ENCODE data around the gene SYNGR3.
A peak's percentile ranks its signal among the peaks of the same experiment; 100 is the strongest.

The SYNGR3 gene

DNA sequence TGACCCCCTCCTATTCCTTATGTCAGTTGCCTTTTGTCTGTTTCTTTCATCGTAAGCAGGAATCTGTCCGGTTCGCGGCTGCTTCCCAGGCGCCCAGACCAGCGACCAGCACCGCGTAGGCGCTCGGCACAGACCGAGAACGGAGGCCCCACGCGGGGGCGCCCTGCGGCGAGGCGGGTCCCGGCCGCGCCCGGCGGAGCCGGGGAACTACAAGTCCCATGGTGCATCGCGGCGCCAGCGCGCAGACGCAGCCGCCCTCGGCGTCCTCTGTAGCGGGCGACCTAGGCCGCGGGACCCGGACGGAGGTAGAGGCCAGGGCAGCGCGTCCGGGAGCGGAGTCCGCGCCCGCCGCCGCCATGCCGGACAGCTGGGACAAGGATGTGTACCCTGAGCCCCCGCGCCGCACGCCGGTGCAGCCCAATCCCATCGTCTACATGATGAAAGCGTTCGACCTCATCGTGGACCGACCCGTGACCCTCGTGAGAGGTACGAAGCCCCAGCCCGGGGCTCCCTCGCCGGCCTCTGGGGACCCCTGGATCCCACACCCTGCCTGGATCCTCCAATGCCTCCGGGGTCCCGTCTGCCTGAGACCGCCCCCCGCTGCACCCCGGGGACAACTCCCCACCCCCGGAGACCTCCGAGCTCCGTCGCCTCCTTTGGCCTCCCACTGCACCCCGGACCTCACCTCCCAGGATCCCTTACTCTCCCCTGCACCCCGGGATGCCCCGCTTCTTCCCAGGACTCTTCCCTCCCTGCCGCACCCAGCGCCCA lies 30.3 kb upstream of the SYNGR3 start, which contains the start of gene NDUFB10:
Gene NDUFB10, plus strand, starts transcription at position 270 of the 771 bp plus-strand sequence. Its CDS starts 87 bp downstream, at position 357.
- TF ChIP-seq TEAD4 (IDR thresholded peaks at IDR 0.05) (no peak), EP300 (IDR thresholded peaks at IDR 0.05; ENCODE audit: borderline replicate concordance) (no peak), FOXM1 (IDR thresholded peaks at IDR 0.05; ENCODE audit: borderline replicate concordance, low read depth) (no peak), RAD21 (IDR thresholded peaks at IDR 0.05; ENCODE audit: low read depth) (no peak), TAF1 (IDR thresholded peaks at IDR 0.05; ENCODE audit: low read depth) (peak; percentile 83), EGR1 (IDR thresholded peaks at IDR 0.05) (no peak), YY1 (IDR thresholded peaks at IDR 0.05; ENCODE audit: low read depth) (peak; percentile 80), TCF12 (IDR thresholded peaks at IDR 0.05; ENCODE audit: low read depth) (0 out of 2 replicates have a peak, but pooled peaks have one; percentile 31), CREB1 (IDR thresholded peaks at IDR 0.05; ENCODE audit: low read depth) (no peak), ZBTB7A (IDR thresholded peaks at IDR 0.05; ENCODE audit: low read depth) (peak; percentile 68; the same call in 1 of the 2 replicates), NFIC (IDR thresholded peaks at IDR 0.05) (no peak), CEBPB (IDR thresholded peaks at IDR 0.05) (no peak)
- TF ChIP-seq, protein P1, sequence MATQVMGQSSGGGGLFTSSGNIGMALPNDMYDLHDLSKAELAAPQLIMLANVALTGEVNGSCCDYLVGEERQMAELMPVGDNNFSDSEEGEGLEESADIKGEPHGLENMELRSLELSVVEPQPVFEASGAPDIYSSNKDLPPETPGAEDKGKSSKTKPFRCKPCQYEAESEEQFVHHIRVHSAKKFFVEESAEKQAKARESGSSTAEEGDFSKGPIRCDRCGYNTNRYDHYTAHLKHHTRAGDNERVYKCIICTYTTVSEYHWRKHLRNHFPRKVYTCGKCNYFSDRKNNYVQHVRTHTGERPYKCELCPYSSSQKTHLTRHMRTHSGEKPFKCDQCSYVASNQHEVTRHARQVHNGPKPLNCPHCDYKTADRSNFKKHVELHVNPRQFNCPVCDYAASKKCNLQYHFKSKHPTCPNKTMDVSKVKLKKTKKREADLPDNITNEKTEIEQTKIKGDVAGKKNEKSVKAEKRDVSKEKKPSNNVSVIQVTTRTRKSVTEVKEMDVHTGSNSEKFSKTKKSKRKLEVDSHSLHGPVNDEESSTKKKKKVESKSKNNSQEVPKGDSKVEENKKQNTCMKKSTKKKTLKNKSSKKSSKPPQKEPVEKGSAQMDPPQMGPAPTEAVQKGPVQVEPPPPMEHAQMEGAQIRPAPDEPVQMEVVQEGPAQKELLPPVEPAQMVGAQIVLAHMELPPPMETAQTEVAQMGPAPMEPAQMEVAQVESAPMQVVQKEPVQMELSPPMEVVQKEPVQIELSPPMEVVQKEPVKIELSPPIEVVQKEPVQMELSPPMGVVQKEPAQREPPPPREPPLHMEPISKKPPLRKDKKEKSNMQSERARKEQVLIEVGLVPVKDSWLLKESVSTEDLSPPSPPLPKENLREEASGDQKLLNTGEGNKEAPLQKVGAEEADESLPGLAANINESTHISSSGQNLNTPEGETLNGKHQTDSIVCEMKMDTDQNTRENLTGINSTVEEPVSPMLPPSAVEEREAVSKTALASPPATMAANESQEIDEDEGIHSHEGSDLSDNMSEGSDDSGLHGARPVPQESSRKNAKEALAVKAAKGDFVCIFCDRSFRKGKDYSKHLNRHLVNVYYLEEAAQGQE (IDR thresholded peaks at IDR 0.05; ENCODE audit: low read depth) = no peak
- TF ChIP-seq, protein P2, sequence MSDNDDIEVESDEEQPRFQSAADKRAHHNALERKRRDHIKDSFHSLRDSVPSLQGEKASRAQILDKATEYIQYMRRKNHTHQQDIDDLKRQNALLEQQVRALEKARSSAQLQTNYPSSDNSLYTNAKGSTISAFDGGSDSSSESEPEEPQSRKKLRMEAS (IDR thresholded peaks at IDR 0.05) = peak; percentile 68; the same call in 1 of the 2 replicates
- TF ChIP-seq, protein P3, sequence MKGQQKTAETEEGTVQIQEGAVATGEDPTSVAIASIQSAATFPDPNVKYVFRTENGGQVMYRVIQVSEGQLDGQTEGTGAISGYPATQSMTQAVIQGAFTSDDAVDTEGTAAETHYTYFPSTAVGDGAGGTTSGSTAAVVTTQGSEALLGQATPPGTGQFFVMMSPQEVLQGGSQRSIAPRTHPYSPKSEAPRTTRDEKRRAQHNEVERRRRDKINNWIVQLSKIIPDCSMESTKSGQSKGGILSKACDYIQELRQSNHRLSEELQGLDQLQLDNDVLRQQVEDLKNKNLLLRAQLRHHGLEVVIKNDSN (IDR thresholded peaks at IDR 0.05) = no peak; the same call in 1 of the 2 replicates

DNA sequence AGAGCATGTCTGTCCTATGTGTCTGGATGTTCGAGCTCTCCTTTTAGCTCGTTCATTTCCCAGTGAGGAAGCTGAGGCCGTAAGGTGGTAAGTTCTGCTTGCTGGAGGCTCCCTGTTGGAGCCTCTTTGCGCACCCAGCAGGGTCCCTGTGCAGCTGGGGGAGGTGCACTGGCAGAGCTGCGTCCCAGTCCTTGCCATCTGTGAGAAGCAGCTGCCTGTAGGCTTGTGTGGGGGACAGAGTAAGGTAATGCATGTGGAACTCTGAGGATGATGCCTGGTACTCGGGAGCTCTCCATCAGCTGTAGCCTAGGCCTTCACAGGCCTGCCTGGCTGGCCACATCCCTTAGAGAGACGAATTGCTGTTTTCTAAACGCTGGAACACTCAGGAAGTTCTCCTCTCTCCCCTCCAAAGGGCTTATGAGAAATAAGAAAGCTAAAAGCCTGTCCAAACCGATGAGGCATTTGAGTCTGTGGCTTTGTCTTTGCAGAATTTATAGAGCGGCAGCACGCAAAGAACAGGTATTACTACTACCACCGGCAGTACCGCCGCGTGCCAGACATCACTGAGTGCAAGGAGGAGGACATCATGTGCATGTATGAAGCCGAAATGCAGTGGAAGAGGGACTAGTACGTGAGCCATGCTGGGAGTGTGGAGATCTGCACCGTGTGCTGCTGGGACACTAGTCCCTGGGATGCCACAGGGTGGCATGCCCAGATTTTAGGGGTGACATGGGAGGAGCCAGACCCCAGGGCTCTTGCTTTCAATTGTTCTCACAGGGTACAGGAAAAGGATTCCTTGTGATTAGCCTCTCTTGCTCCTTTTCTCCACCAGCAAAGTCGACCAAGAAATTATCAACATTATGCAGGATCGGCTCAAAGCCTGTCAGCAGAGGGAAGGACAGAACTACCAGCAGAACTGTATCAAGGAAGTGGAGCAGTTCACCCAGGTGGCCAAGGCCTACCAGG lies 28.8 kb upstream of the SYNGR3 start:
- TF ChIP-seq NFIC (IDR thresholded peaks at IDR 0.05) = no peak
- TF ChIP-seq, protein P1 (IDR thresholded peaks at IDR 0.05; ENCODE audit: low read depth) = no peak
- no peak for TF ChIP-seq CEBPB (IDR thresholded peaks at IDR 0.05)
- no peak for TF ChIP-seq FOXM1 (IDR thresholded peaks at IDR 0.05; ENCODE audit: borderline replicate concordance, low read depth)
- TF ChIP-seq TCF12 (IDR thresholded peaks at IDR 0.05; ENCODE audit: low read depth) = 0 out of 2 replicates have a peak, but pooled peaks have one; percentile 34
- peak; percentile 11 for TF ChIP-seq TEAD4 (IDR thresholded peaks at IDR 0.05)
- TF ChIP-seq, protein P3 (IDR thresholded peaks at IDR 0.05) = peak; percentile 34
- no peak for TF ChIP-seq EGR1 (IDR thresholded peaks at IDR 0.05)
- no peak for TF ChIP-seq CREB1 (IDR thresholded peaks at IDR 0.05; ENCODE audit: low read depth)
- TF ChIP-seq, protein P2 (IDR thresholded peaks at IDR 0.05) = peak; percentile 48; the same call in 1 of the 2 replicates

DNA sequence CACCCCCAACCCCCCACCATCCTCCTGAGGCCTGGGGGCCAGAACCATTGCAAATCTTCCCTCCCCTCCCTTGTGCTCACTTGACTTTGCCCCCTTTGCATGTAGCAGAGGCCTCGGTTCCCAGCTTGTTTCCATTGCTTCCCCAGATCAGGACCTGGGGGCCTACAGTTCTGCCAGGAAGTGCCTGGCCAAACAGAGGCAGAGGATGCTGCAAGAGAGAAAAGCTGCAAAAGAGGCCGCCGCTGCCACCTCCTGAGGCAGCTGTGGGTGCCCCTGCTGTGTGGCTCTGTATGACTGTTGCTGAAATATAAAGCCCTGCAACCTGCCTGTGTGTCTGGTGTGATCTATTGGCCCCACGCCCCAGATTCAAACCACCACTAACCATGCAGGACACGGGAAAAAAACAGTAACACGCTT lies 28.1 kb upstream of the SYNGR3 start:
- TF ChIP-seq FOXM1 (IDR thresholded peaks at IDR 0.05; ENCODE audit: borderline replicate concordance, low read depth) (no peak), TAF1 (IDR thresholded peaks at IDR 0.05; ENCODE audit: low read depth) (no peak), TCF12 (IDR thresholded peaks at IDR 0.05; ENCODE audit: low read depth) (no peak), TEAD4 (IDR thresholded peaks at IDR 0.05) (no peak), EP300 (IDR thresholded peaks at IDR 0.05; ENCODE audit: borderline replicate concordance) (no peak), EGR1 (IDR thresholded peaks at IDR 0.05) (no peak), ZBTB7A (IDR thresholded peaks at IDR 0.05; ENCODE audit: low read depth) (no peak)
- TF ChIP-seq, protein P3 (IDR thresholded peaks at IDR 0.05) = no peak
- TF ChIP-seq, protein P1 (IDR thresholded peaks at IDR 0.05; ENCODE audit: low read depth) = no peak
